Activated T-helper 9 cell treated with anti-CD3 and anti-CD28 coated beads, Interleukin-2, amount 50 U/mL, for 16 hours (primary cell): ENCODE data around the gene DRD4.

Experiments
- DNase-seq: peaks from one replicate; pipeline ENCODE4 v3.0.0-alpha.2; 2020; ENCODE audit warnings: low read depth

DRD4 gene

DNA sequence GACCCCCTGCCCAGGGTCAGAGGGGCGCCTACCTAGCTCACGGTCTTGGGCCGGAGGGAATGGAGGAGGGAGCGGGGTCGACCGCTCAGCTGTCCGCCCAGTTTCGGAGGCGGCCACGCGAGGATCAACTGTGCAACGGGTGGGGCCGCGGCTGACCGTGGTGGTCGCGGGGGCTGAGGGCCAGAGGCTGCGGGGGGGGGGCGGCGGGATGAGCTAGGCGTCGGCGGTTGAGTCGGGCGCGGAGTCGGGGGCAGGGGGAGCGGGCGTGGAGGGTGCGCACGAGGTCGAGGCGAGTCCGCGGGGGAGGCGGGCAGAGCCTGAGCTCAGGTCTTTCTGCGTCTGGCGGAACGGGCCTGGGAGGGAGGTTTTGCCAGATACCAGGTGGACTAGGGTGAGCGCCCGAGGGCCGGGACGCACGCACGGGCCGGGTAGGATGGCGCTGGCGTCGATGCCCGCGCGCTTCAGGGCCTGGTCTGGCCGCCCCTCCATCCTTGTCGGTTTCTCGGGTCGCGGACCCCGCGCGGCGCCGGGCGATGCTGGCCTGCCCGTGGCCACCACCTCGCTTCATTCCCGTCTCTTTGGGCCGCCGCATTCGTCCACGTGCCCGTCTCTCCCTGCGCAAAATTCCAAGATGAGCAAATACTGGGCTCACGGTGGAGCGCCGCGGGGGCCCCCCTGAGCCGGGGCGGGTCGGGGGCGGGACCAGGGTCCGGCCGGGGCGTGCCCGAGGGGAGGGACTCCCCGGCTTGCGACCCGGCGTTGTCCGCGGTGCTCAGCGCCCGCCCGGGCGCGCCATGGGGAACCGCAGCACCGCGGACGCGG is at the start of gene DRD4:
TSS of gene DRD4 (plus strand) at position 759 of the 822 bp plus-strand sequence. CDS start at position 795, 36 bp downstream.
- DNase-seq, result no peak

GRCh38 chr11:587546-587945 is 49.5 kb upstream of the DRD4 start:
- no peak for DNase-seq

- DNase-seq, result peak; percentile 56
Measured at GRCh38 chr11:587978-588380, 49.1 kb upstream of the DRD4 start.

GRCh38 chr11:589798-590197 is 47.3 kb upstream of the DRD4 start:
- DNase-seq, result no peak

DNA sequence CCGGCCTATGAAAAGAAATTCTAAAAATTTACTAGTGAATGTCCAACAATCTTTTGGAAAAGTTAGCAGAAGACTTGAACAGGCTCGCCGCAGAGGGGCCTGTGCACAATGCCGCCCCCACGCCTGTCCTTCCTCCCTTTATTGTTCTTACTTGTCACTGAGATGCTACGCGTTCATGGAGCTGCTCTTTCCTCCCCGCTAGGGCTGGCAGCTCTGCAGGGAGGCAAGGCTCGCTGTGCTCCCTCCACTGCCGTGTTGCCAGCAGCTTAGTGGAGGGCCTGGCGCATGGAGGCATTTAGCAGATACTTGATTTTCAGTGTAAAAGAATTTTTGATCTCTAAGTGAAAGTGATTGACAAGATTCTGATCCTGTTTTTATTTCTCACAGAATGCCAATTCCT is 46.1 kb upstream of the DRD4 start:
- DNase-seq, result no peak

GRCh38 chr11:592501-592900 is 44.6 kb upstream of the DRD4 start:
- DNase-seq, result no peak

GRCh38 chr11:592918-593317 is 44.2 kb upstream of the DRD4 start:
- DNase-seq, result no peak

DNA sequence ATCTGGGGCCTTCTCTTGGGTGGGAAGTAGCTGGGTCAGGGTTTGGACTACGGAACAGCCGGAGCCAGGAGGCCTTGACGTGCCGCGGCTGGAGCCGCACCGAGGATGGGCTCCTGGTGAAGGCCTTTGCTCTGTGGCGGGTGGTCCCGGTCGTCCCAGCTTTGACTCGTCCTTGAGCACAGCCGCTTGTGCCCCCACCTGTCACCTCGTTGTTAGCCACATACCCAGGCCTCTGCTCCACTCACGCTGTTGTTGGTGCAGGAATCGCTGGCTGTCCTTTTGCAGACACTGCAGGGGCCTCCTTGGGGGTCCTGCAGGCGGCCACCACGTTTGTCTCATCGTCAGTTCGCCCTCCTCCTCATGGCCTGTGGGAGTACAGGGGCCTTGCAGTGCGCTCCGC is 43.7 kb upstream of the DRD4 start:
- DNase-seq, result no peak

GRCh38 chr11:595400-595799 is 41.7 kb upstream of the DRD4 start:
- no peak for DNase-seq

DNA sequence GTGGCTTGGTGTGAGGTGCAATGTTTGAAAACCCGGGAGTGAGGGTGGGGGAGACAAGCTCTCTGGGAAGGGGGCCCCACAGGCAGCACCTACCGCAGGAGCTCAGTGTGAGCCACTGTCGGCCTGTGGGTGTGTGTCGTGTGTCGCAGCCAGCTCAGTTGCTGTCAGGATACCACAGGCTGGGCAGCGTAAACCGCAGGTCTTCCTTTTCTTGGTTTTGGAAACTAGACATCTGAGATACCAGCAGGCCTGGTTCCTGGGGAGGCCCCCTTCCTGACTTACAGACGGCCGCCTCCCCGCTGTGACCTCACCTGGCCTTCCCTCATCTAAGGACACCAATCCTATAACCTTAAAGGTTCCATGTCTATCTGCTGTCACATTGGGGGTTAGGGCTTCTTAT is 40.7 kb upstream of the DRD4 start:
- DNase-seq, result no peak

DNA sequence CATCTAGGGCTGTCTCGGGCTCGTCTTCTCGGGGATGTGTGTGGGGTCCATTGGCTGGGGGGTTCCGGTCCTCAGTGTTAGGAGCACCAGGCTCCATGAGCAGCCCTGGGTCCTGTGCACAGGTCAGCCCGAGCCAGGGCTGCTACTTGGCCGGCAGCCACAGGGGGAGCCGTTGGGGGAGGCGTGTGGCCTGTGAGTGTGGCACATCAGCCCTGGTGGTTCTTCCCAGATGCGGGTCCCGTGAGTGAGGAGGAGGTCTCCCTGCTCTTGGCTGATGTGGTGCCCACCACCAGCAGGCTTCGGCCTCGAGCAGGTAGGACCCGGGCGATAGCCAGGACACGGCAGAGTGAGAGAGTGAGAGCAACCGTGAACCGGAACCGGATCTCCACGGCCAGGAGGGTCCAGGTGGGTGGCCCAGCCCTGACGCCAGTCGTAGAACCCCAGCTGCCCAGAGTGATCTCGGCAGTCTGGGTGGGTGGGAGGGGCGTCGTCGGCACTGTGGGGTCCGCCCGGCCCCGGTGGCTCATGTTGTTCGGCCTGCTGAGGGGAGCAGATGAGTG is 39.8 kb upstream of the DRD4 start:
- DNase-seq, result no peak

- no peak for DNase-seq
Measured at GRCh38 chr11:598005-598680, 38.9 kb upstream of the DRD4 start.

DNA sequence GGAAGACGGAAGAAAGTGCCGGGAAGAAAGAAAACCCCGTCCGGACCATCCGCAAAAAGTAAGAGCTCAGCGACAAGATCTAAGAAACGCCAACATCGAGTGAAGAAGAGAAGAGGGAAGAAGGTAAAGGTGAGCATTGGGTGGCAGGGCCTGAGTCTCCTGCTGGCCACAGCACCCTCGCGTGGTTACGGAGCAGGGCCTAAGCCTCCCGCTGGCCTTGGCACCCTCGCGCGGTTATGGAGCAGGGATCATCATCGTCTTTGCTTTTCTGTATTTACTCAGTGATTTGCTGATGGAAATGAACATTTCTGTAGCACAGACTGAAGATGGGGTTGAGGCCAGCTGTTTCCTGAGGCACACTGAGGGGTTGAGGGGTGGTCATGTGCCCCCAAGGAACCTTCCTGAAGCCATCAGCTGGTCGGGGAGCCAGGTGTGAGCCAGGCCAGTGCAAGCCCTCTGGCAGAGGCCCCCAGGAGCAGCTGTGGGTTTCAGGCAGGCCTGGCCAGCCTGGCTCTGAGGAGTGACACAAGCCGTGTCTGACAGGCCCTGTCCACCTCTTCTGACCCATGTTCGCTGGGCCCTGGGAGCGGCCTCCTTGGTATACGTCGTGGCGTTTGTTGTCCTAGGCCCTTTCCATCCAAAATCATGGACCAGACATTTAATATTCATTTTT is 35.4 kb upstream of the DRD4 start:
- no peak for DNase-seq

DNA sequence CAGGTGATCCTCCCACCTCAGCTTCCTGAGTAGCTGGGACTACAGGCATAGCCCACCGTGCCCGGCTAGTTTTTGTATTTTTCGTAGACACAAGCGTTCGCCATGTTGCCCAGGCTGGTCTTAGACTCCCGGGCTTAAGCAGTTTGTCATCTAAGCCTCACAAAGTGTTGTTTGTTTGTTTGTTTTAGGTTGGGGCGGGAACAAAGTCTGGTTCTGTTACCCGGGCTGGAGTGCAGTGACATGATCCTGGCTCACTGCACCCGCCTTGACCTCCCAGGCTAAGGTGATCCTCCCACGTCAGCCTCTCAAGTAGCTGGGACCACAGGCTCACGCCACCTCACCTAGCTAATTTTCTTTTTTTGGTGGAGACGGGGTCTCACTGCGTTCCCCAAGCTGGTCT is 33.9 kb upstream of the DRD4 start:
- no peak for DNase-seq

DNA sequence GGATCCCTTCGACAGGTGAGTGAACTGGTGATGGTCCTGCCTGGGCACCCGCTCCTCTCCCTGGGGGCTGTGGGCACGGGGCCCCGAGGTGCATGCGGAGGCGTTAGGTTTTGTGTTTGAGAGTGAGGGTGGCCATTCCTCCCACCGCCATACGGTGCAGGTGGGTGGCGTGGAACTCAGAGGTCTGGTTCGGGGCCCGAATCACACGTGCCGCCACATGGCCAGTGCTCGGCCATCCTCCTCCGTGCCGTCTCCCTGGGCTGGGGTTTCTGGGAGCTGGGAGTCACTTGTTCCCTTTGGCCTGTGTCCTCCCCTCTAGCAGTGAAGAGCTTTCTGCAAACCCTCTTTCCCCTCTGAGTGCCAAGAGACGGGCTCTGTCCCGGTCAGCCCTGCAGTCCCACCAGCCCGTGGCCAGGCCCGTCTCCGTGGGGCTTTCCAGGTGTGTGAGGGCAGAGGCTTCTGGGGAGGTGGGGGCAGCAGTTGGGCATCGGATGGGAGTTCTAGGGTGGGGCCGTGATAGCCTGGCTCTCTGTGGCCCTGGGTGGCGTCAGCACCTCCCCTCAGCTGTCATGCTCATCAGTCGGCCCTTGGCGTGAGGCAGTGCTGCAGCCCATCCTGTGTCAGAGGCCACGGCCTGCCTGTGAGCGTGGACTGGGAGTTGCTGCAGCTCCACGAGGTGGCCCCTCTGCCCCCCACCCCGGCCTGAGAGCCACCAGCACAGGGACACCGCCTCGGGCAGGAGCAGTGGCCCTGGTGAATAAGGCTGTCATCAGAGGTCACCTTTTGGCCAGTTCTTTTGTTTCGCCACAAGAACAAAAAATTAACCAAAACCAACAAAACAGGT is 31.6 kb upstream of the DRD4 start:
- DNase-seq, result no peak

GRCh38 chr11:606245-606644 is 30.8 kb upstream of the DRD4 start:
- DNase-seq, result no peak

DNA sequence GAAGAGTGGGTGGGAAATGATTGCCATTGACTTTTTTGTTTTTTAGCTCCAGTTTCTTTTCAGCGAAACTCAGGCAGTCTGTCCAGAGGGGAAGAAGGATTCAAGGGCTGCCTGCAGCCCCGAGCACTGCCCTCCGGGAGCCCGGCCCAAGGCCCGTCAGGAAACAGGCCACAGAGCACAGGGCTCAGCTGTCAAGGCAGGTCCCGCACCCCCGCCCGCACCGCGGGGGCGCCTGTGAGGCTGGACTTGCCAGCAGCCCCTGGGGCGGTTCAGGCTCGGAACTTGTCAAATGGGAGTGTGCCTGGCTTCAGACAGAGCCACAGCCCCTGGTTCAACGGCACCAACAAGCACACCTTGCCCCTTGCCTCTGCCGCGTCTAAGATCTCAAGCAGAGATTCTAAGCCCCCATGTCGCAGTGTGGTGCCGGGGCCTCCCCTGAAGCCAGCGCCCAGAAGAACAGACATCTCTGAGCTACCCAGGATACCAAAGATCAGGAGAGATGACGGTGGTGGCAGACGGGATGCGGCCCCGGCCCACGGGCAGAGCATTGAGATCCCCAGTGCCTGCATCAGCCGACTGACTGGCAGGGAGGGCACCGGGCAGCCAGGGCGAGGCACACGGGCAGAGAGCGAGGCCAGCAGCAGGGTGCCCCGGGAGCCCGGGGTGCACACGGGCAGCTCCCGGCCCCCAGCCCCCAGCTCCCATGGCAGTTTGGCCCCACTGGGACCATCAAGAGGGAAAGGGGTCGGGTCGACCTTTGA is 29.9 kb upstream of the DRD4 start:
- DNase-seq, result no peak

GRCh38 chr11:607971-608659 is 29.0 kb upstream of the DRD4 start:
- DNase-seq, result no peak

DNA sequence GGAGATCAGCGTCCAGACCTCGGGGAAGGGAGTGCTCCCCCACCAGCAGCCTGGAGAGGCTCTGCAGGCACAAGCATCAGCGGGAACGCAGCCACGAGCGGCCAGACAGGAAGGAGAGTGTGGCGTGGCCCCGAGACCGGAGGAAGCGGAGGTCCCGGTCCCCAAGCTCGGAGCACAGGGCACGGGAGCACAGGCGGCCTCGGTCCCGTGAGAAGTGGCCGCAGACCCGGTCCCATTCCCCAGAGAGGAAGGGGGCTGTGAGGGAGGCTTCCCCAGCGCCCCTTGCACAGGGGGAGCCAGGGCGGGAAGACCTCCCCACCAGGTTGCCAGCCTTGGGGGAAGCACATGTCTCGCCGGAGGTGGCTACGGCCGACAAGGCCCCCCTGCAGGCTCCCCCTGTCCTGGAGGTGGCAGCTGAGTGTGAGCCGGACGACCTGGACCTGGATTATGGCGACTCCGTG is 28.2 kb upstream of the DRD4 start:
- no peak for DNase-seq

GRCh38 chr11:609341-609811 is 27.7 kb upstream of the DRD4 start:
- no peak for DNase-seq
